K562 (cell line): ENCODE data around the gene UCK1. TPM values are rescaled to one million over a fixed set of nuclear protein-coding genes. Genes with fewer than 3 reads are reported as not detected.

Experiments used
- ATAC-seq: fragments of 200-7000 bp; cut with Tn5 transposase; 3 replicates; pipeline ENCODE4 v1.9.1; 2020; ENCODE audit warnings: moderate library complexity
- BruUV-seq: library from RNA; stranded (reverse); fragments of 400-500 nt; replicated peaks from 2 replicates; lab custom pipeline; 2021; lab: Mats Ljungman, UMichigan
- CTCF ChIA-PET: fragments of 300-600 bp; formaldehyde crosslinking; extraction: SDS; loops from one replicate; lab custom pipeline; 2021; ENCODE audit warnings: low intra/inter-chr PET ratio; lab: Yijun Ruan, JAX
- POLR2A ChIA-PET: fragments of 300-600, 350-650 bp; sonication (Branson Sonifier 250); formaldehyde crosslinking; extraction: SDS; loops from one replicate; lab custom pipeline; 2021; ENCODE audit warnings: antibody characterized with exemption, inconsistent platforms; lab: Yijun Ruan, JAX
- DNase-seq, 4 experiments: peaks; one replicate each; pipeline versions ENCODE4 v3.0.0 to v3.0.0-alpha.2; 2011 to 2018; ENCODE audit warnings: low spot score in 3 of 4, mixed read lengths in 3 of 4; ENCODE audit errors: extremely low read depth in 1 of 4
- FAIRE-seq: peaks from 2 replicates; lab custom pipeline; 2011; peaks lifted over from hg19 to GRCh38; lab: Jason Lieb, UNC
- H2AFZ ChIP-seq: 2 replicates; pipeline ENCODE4 v1.6.0; 2011; ENCODE audit warnings: low read depth, low read length, control low read depth, inconsistent platforms
- H3K27ac ChIP-seq: fragments of 200-600 bp; 3 replicates; pipeline ENCODE4 v1.8.0; 2011; ENCODE audit warnings: low read depth, mild to moderate bottlenecking, control low read depth, inconsistent platforms, low read length, moderate library complexity, mixed read lengths; ENCODE audit errors: extremely low read depth
- H3K27me3 ChIP-seq, 2 experiments: fragments of 300-600 bp in 1 of 2; 2 replicates in 1 of 2; 3 replicates in 1 of 2; pipeline versions ENCODE4 v1.6.0 to v1.8.0; 2011; ENCODE audit warnings: inconsistent platforms in 2 of 2, low read length in 2 of 2, mild to moderate bottlenecking in 1 of 2, mixed read lengths in 1 of 2, moderate library complexity in 1 of 2; ENCODE audit not compliant: control insufficient read depth in 2 of 2, insufficient read depth in 2 of 2
- H3K36me3 ChIP-seq: fragments of 300-600 bp; 3 replicates; pipeline ENCODE4 v1.8.0; 2011; ENCODE audit warnings: mild to moderate bottlenecking, low read length, inconsistent platforms; ENCODE audit not compliant: control insufficient read depth, insufficient read depth
- H3K4me1 ChIP-seq, 2 experiments: fragments of 200-600 bp in 1 of 2; replicated peaks in 1 of 2; 2 replicates in 1 of 2; 3 replicates in 1 of 2; pipeline versions ENCODE4 v1.5.1 to v1.8.0; 2011; ENCODE audit warnings: inconsistent platforms in 2 of 2, low read length in 2 of 2, mild to moderate bottlenecking in 1 of 2, mixed read lengths in 1 of 2, moderate library complexity in 1 of 2; ENCODE audit not compliant: control insufficient read depth in 2 of 2, insufficient read depth in 2 of 2
- H3K4me2 ChIP-seq: 2 replicates; pipeline ENCODE4 v1.6.1; 2011; ENCODE audit warnings: low read length, control low read depth, inconsistent platforms, mixed read lengths; ENCODE audit not compliant: insufficient read depth
- H3K4me3 ChIP-seq: fragments of 200-600 bp; sonication (generic), shearing (Covaris generic); 2 replicates; pipeline ENCODE4 v1.5.1; 2016; ENCODE audit warnings: control low read depth, inconsistent platforms
- H3K79me2 ChIP-seq: fragments of 200-600 bp; 3 replicates; pipeline ENCODE4 v1.8.0; 2011; ENCODE audit warnings: low read length, inconsistent platforms; ENCODE audit not compliant: control insufficient read depth, insufficient read depth
- H3K9ac ChIP-seq, 2 experiments: 2 replicates each; pipeline versions ENCODE4 v1.6.0 to v1.6.1; 2011; ENCODE audit warnings: low read depth in 2 of 2, low read length in 2 of 2, control low read depth in 1 of 2, inconsistent platforms in 1 of 2, mild to moderate bottlenecking in 1 of 2, mixed read lengths in 1 of 2; ENCODE audit not compliant: insufficient read depth in 1 of 2
- H3K9me1 ChIP-seq: one replicate; pipeline ENCODE4 v1.6.0; 2011; ENCODE audit warnings: inconsistent platforms, mild to moderate bottlenecking, low read length, moderate library complexity; ENCODE audit not compliant: control insufficient read depth, insufficient read depth
- H3K9me3 ChIP-seq: replicated peaks from 2 replicates; pipeline ENCODE4 v1.5.1; 2011; ENCODE audit warnings: low read depth, low read length, inconsistent platforms; ENCODE audit not compliant: control insufficient read depth, insufficient read depth
- H4K20me1 ChIP-seq: replicated peaks from 2 replicates; pipeline ENCODE4 v1.6.1; 2011; ENCODE audit warnings: low read length, inconsistent platforms, mixed read lengths; ENCODE audit not compliant: control insufficient read depth, insufficient read depth
- ATF2 ChIP-seq: sonication (generic); formaldehyde crosslinking; IDR thresholded peaks from 2 replicates; pipeline ENCODE4 v1.8.1; 2022; ENCODE audit warnings: missing genetic modification reagents
- BCL6 ChIP-seq: fragments of 250-450 bp; sonication (Bioruptor Pico); IDR thresholded peaks from 2 replicates; pipeline ENCODE4 v1.4.0; 2020
- CBFA2T3 ChIP-seq: fragments of 450-650 bp; IDR thresholded peaks from 2 replicates; pipeline ENCODE4 v1.6.1; 2017
- CBX5 ChIP-seq: IDR thresholded peaks from 2 replicates; pipeline ENCODE4 v1.6.1; 2014; ENCODE audit warnings: low read depth, borderline replicate concordance
- DIDO1 ChIP-seq: fragments of 450-650 bp; IDR thresholded peaks from 2 replicates; pipeline ENCODE4 v1.6.1; 2016; ENCODE audit warnings: low read depth, missing biosample characterization, missing genetic modification characterization
- DPF2 ChIP-seq: fragments of 450-650 bp; IDR thresholded peaks from 2 replicates; pipeline ENCODE4 v1.6.1; 2016
- FOXK2 ChIP-seq, 2 experiments: fragments of 450-650 bp; IDR thresholded peaks in 1 of 2; conservative IDR thresholded peaks in 1 of 2; 2 replicates each; pipeline ENCODE4 v1.6.1; 2016; ENCODE audit warnings: low read depth in 2 of 2, mild to moderate bottlenecking in 1 of 2
- HDAC1 ChIP-seq, 2 experiments: fragments of 450-650 bp; IDR thresholded peaks; 2 replicates each; pipeline ENCODE4 v1.6.1; 2016 to 2017; ENCODE audit warnings: inconsistent platforms in 1 of 2, mild to moderate bottlenecking in 1 of 2, moderate library complexity in 1 of 2
- HES1 ChIP-seq: fragments of 450-650 bp; IDR thresholded peaks from 2 replicates; pipeline ENCODE4 v1.6.1; 2016; ENCODE audit warnings: low read depth, mild to moderate bottlenecking, moderate library complexity
- IRF1 ChIP-seq: sonication (generic); formaldehyde crosslinking; IDR thresholded peaks from 2 replicates; pipeline ENCODE4 v1.8.0; 2022; ENCODE audit warnings: missing genetic modification reagents, mild to moderate bottlenecking, borderline replicate concordance
- PKNOX1 ChIP-seq: fragments of 450-650 bp; IDR thresholded peaks from 2 replicates; pipeline ENCODE4 v1.6.1; 2016
- PRMT5 ChIP-seq: sonication (generic); formaldehyde crosslinking; IDR thresholded peaks from 2 replicates; pipeline ENCODE4 v1.5.0; 2020; ENCODE audit warnings: missing genetic modification reagents
- SNAPC5 ChIP-seq: fragments of 250-450 bp; sonication (Bioruptor Pico); IDR thresholded peaks from 2 replicates; pipeline ENCODE4 v1.8.0; 2021; ENCODE audit warnings: moderate library complexity, mild to moderate bottlenecking, inconsistent platforms
- SRSF1 ChIP-seq: fragments of 200-400 bp; formaldehyde crosslinking; IDR thresholded peaks from 2 replicates; pipeline ENCODE4 v1.6.1; 2017; ENCODE audit warnings: mild to moderate bottlenecking, low read depth, low read length, moderate library complexity
- TAF9B ChIP-seq: fragments of 450-650 bp; IDR thresholded peaks from 2 replicates; pipeline ENCODE4 v1.6.1; 2018; ENCODE audit warnings: mild to moderate bottlenecking; ENCODE audit not compliant: partially characterized antibody
- TBL1XR1 ChIP-seq, 2 experiments: IDR thresholded peaks; 2 replicates each; pipeline ENCODE4 v1.6.1; 2012; ENCODE audit warnings: improper control_type of control experiment in 2 of 2, low read length in 2 of 2, mild to moderate bottlenecking in 1 of 2
- TEAD4 ChIP-seq, 2 experiments: sonication (generic) in 1 of 2; formaldehyde crosslinking in 1 of 2; IDR thresholded peaks; 2 replicates each; pipeline versions ENCODE4 v1.6.1 to v1.8.0; 2012 to 2022; ENCODE audit warnings: borderline replicate concordance in 1 of 2, inconsistent platforms in 1 of 2, low read length in 1 of 2, mild to moderate bottlenecking in 1 of 2, missing genetic modification reagents in 1 of 2
- TRIM24 ChIP-seq, 2 experiments: fragments of 450-650 bp; IDR thresholded peaks; 2 replicates each; pipeline ENCODE4 v1.6.1; 2016
- TSC22D4 ChIP-seq: fragments of 450-650 bp; IDR thresholded peaks from 2 replicates; pipeline ENCODE4 v1.6.1; 2016; ENCODE audit warnings: missing genetic modification characterization, missing biosample characterization, control low read depth
- WHSC1 ChIP-seq: IDR thresholded peaks from one replicate; pipeline ENCODE4 v1.6.1; 2012; ENCODE audit warnings: low read length, control low read depth, inconsistent platforms
- ZNF696 ChIP-seq: fragments of 250-450 bp; sonication (Bioruptor Pico); conservative IDR thresholded peaks from 2 replicates; pipeline ENCODE4 v1.4.0; 2020; ENCODE audit warnings: mild to moderate bottlenecking, moderate library complexity
- WGBS: fragments of 100-300 bp; shearing (Covaris generic); methylation state at CpG from one replicate; pipeline ENCODE4 v1.1.6; 2016; ENCODE audit warnings: low coverage, mixed read lengths; ENCODE audit not compliant: insufficient coverage; ENCODE audit errors: missing lambda C conversion rate; 5-methylcytosine and 5-hydroxymethylcytosine counted together
- in situ Hi-C: fragments of 300-500 bp; cut with MboI; formaldehyde crosslinking; loops from 4 replicates; pipeline ENCODE4 v1.15.0; 2018; ENCODE audit warnings: inconsistent platforms, mixed read lengths
- intact Hi-C: fragments of 100-400 bp; cut with micrococcal nuclease; formaldehyde crosslinking; loops from 2 replicates; pipeline ENCODE4 v1.14.2; 2022
- polyA plus RNA-seq, 8 experiments: library from polyadenylated mRNA; depleted of rRNA in 4 of 8; stranded (reverse) in 5 of 8; unstranded in 3 of 8; fragments of >200 nt; fragmentation: Nextera tagmentation in 2 of 8; fragmentation: Illumina TruSeq in 1 of 8; extraction: Ambion mirVana in 2 of 8; extraction: Trizol in 1 of 8; gene quantifications; 2 replicates each; pipeline versions ENCODE4 v1.2.1 to v1.2.3, GENCODE V29; 2011 to 2014; ENCODE audit warnings: inconsistent platforms in 1 of 8, missing spikeins in 1 of 8
- total RNA-seq, 7 experiments: library from RNA; depleted of rRNA in 6 of 7; stranded (reverse); fragments of >200 nt in 6 of 7; fragmentation: Illumina TruSeq in 2 of 7; extraction: Trizol in 2 of 7; gene quantifications; 2 replicates each; pipeline versions ENCODE4 v1.2.1 to v1.2.3, GENCODE V29; 2011 to 2021; ENCODE audit warnings: low replicate concordance in 1 of 7

The UCK1 gene
- total and polyA plus RNA-seq, 9 of the 15 experiments (the other 6 are each of a cell fraction or from before 2014, with no cell fraction given), result 0.27 to 27.5 (median 16.1) TPM

- FAIRE-seq, result peak; percentile 29
- TF ChIP-seq BCL6 (CRISPR knock-in tag) (no peak), TAF9B (no peak), SNAPC5 (CRISPR knock-in tag) (no peak), PKNOX1 (peak; percentile 23; the same call in 1 of the 2 replicates), PRMT5 (CRISPR knock-in tag) (no peak), TRIM24 (IDR thresholded peaks at IDR 0.05) (peak; percentile 75 to 90), HDAC1 (IDR thresholded peaks at IDR 0.05) (peak in 1 of 2 experiments; percentile 88; a peak in 2 of 4 replicates), TEAD4 (IDR thresholded peaks at IDR 0.05; ENCODE audit: low read length) (0 out of 2 replicates have a peak, but pooled peaks have one; percentile 20), TEAD4 (CRISPR knock-in tag; IDR thresholded peaks at IDR 0.05; ENCODE audit: borderline replicate concordance) (no peak), TBL1XR1 (IDR thresholded peaks at IDR 0.05; ENCODE audit: low read length in 2 of 2) (no peak), WHSC1 (no peak), ATF2 (CRISPR knock-in tag) (no peak), SRSF1 (no peak), TSC22D4 (tag) (no peak), IRF1 (CRISPR knock-in tag) (no peak), CBFA2T3 (peak; percentile 56), ZNF696 (no peak), HES1 (no peak), DPF2 (0 out of 2 replicates have a peak, but pooled peaks have one; percentile 36), FOXK2 (conservative IDR thresholded peaks at IDR 0.05 in 1 of 2, IDR thresholded peaks at IDR 0.05 in 1 of 2; ENCODE audit: low read depth in 2 of 2) (no peak), CBX5 (peak; percentile 90), DIDO1 (no peak)
Measured at GRCh38 chr9:131543141-131543540, 12.1 kb upstream of the UCK1 start.

More at GRCh38 chr9:131543141-131543540, 12.1 kb upstream of the UCK1 start:
- no peak overlapping the region for H3K4me2 ChIP-seq
- peaks cover 0 to 14% of the 10 kb centered on the region in 2 experiments; a peak in 1 of 5 replicates for H3K4me1 ChIP-seq
- no peak for ATAC-seq
- H3K9me3 ChIP-seq, result peaks cover 7% of the 10 kb centered on the region
- CTCF ChIA-PET, result no interaction called here
- 13% methylated on average over 6 of the region's 6 CpGs for WGBS
- no peak overlapping the region for H2AFZ ChIP-seq
- no peaks in the 10 kb centered on the region for H3K36me3 ChIP-seq
- peaks cover 8 to 32% of the 10 kb centered on the region in 2 experiments; a peak in 4 of 5 replicates for H3K27me3 ChIP-seq
- no peak overlapping the region for H3K9ac ChIP-seq
- in situ Hi-C loops (no loop called here), intact Hi-C loops (no loop called here)
- H3K9me1 ChIP-seq, result no peaks in the 10 kb centered on the region
- POLR2A ChIA-PET, result no interaction called here
- BruUV-seq, result no TSS peak
- no peaks in the 10 kb centered on the region for H3K79me2 ChIP-seq
- H4K20me1 ChIP-seq, result no peaks in the 10 kb centered on the region
- no peak for DNase-seq
- no peak overlapping the region for H3K27ac ChIP-seq
- no peak overlapping the region for H3K4me3 ChIP-seq
